ENCODE measurements around the gene GDF10. TPM values are rescaled to one million over a fixed set of nuclear protein-coding genes. Genes with fewer than 3 reads are reported as not detected.

Gene GDF10
- total and polyA plus RNA-seq, 9 of the 15 experiments (the other 6 are each of a cell fraction or from before 2014, with no cell fraction given): 0.03 to 0.20 (median 0.11) TPM; not detected in 6

- no peak for TF ChIP-seq PBX2 (CRISPR knock-in tag; IDR thresholded peaks at IDR 0.05; ENCODE audit: low read depth)
- 0 out of 2 replicates have a peak, but pooled peaks have one; percentile 8 for TF ChIP-seq PBX2 (tag; conservative IDR thresholded peaks at IDR 0.05; ENCODE audit: low read depth)
- no peak for TF ChIP-seq BCOR (IDR thresholded peaks at IDR 0.05)
- no peak for TF ChIP-seq ZNF407 (IDR thresholded peaks at IDR 0.05; ENCODE audit: low read depth)
- no peak for TF ChIP-seq ZFPM2 (CRISPR knock-in tag; IDR thresholded peaks at IDR 0.05)
- no peak for TF ChIP-seq ZNF717 (CRISPR knock-in tag; IDR thresholded peaks at IDR 0.05)
- TF ChIP-seq GATA2 (CRISPR knock-in tag; IDR thresholded peaks at IDR 0.05): peak; percentile 81
- TF ChIP-seq MXD1 (CRISPR knock-in tag; IDR thresholded peaks at IDR 0.05; ENCODE audit: borderline replicate concordance, poor library complexity, severe bottlenecking): no peak
- peak in 1 of 2 experiments; percentile 23; a peak in 1 of 4 replicates for TF ChIP-seq TRIM24 (IDR thresholded peaks at IDR 0.05)
- no peak for TF ChIP-seq GTF2B (IDR thresholded peaks at IDR 0.05; ENCODE audit: extremely low read depth, insufficient read length)
- no peak for TF ChIP-seq ZNF282 (CRISPR knock-in tag; IDR thresholded peaks at IDR 0.05)
- peak; percentile 55 for TF ChIP-seq CCNT2 (IDR thresholded peaks at IDR 0.05; ENCODE audit: borderline replicate concordance, extremely low read depth, insufficient read length, low read depth, low read length)
- TF ChIP-seq HMG20A (CRISPR knock-in tag; conservative IDR thresholded peaks at IDR 0.05): no peak
- TF ChIP-seq PKNOX1 (IDR thresholded peaks at IDR 0.05): no peak
- 0 out of 2 replicates have a peak, but pooled peaks have one; percentile 25 for TF ChIP-seq MTA2 (IDR thresholded peaks at IDR 0.05; ENCODE audit: low read depth)
- peak; percentile 51 for TF ChIP-seq NEUROD1 (IDR thresholded peaks at IDR 0.05; ENCODE audit: borderline replicate concordance, low read depth, low read length, partially characterized antibody)
These were observed 26.9 kb downstream of the GDF10 start (continued) for GRCh38 chr10:47326927-47327330.

Data from K562 (cell line).